Calu3 (cell line): ENCODE measurements around the gene TLE6. TPM values are rescaled to one million over a fixed set of nuclear protein-coding genes. Genes with fewer than 3 reads are reported as not detected.

Experiments used
- BruUV-seq: library from RNA; stranded (reverse); fragments of 400-500 nt; replicated peaks from 2 replicates; lab custom pipeline; 2021; lab: Mats Ljungman, UMichigan
- CTCF ChIA-PET: fragments of 300-600 bp; sonication (Branson Sonifier 250); formaldehyde crosslinking; loops from one replicate; lab custom pipeline; 2022; ENCODE audit warnings: antibody characterized with exemption; lab: Charles Lee
- DNase-seq: peaks from one replicate; pipeline ENCODE4 v3.0.0; 2022
- H3K27ac Mint-ChIP-seq: one replicate; pipeline ENCODE4 v1.8.0; 2022; ENCODE audit warnings: mixed read lengths; ENCODE audit not compliant: unreplicated experiment
- H3K27me3 Mint-ChIP-seq: one replicate; pipeline ENCODE4 v1.8.0; 2022; ENCODE audit warnings: mixed read lengths; ENCODE audit not compliant: unreplicated experiment
- H3K36me3 Mint-ChIP-seq: one replicate; pipeline ENCODE4 v1.8.0; 2022; ENCODE audit warnings: mild to moderate bottlenecking, moderate library complexity, mixed read lengths; ENCODE audit not compliant: insufficient read depth, unreplicated experiment
- H3K4me1 Mint-ChIP-seq: one replicate; pipeline ENCODE4 v1.8.0; 2022; ENCODE audit warnings: mild to moderate bottlenecking, low read depth, mixed read lengths; ENCODE audit not compliant: unreplicated experiment
- H3K4me3 Mint-ChIP-seq: one replicate; pipeline ENCODE4 v1.8.0; 2022; ENCODE audit warnings: mild to moderate bottlenecking, low read depth, moderate library complexity, mixed read lengths; ENCODE audit not compliant: unreplicated experiment
- H3K9me3 Mint-ChIP-seq: one replicate; pipeline ENCODE4 v1.8.0; 2022; ENCODE audit warnings: low read depth, mixed read lengths; ENCODE audit not compliant: unreplicated experiment
- CTCF ChIP-seq: fragments of 200-600 bp; IDR thresholded peaks from one replicate; pipeline ENCODE4 v1.8.0; 2022; ENCODE audit warnings: antibody characterized with exemption; ENCODE audit not compliant: unreplicated experiment
- intact Hi-C: fragments of 100-400 bp; cut with micrococcal nuclease; formaldehyde crosslinking; loops from one replicate; pipeline ENCODE4 v1.10.0; 2022; ENCODE audit not compliant: unreplicated experiment
- total RNA-seq: library from RNA; stranded (reverse); gene quantifications from 2 replicates; pipeline ENCODE4 v1.2.3, GENCODE V29; 2022

TLE6 gene
- total RNA-seq, 1 experiment from 2014 or later, result 2.1 TPM

GRCh38 chr19:2994588-2995131 is 17.3 kb downstream of the TLE6 start:
- CTCF ChIA-PET, result interaction anchor here (0.7 kb wide), 1 partner anchor 20 kb away, joined by 4 read pairs; no protein-coding TSS in a partner anchor
- H3K9me3 Mint-ChIP-seq, result no peaks in the 10 kb centered on the region
- no peaks in the 10 kb centered on the region for H3K4me1 Mint-ChIP-seq
- H3K36me3 Mint-ChIP-seq, result peaks cover 3% of the 10 kb centered on the region
- no TSS peak for BruUV-seq
- no peak for TF ChIP-seq CTCF
- H3K27ac Mint-ChIP-seq, result no peak overlapping the region
- H3K27me3 Mint-ChIP-seq, result peaks cover 16% of the 10 kb centered on the region
- DNase-seq, result no peak
- H3K4me3 Mint-ChIP-seq, result no peak overlapping the region
- intact Hi-C loops, result no loop called here

- Mint-ChIP-seq H3K9me3 (no peaks in the 10 kb centered on the region), H3K4me1 (no peaks in the 10 kb centered on the region), H3K27ac (no peak overlapping the region), H3K27me3 (peaks cover 16% of the 10 kb centered on the region), H3K4me3 (no peak overlapping the region), H3K36me3 (peaks cover 3% of the 10 kb centered on the region)
- no peak for TF ChIP-seq CTCF
- BruUV-seq, result no TSS peak
- intact Hi-C loops, result no loop called here
- CTCF ChIA-PET, result no interaction called here
- no peak for DNase-seq
Measured at GRCh38 chr19:2997720-2998119, 20.4 kb downstream of the TLE6 start.

- peaks cover 16% of the 10 kb centered on the region for H3K27me3 Mint-ChIP-seq
- intact Hi-C loops, result no loop called here
- H3K27ac Mint-ChIP-seq, result no peak overlapping the region
- no peaks in the 10 kb centered on the region for H3K9me3 Mint-ChIP-seq
- no TSS peak for BruUV-seq
- DNase-seq, result no peak
- CTCF ChIA-PET, result no interaction called here
- no peaks in the 10 kb centered on the region for H3K4me1 Mint-ChIP-seq
- no peak overlapping the region for H3K4me3 Mint-ChIP-seq
- H3K36me3 Mint-ChIP-seq, result peaks cover 3% of the 10 kb centered on the region
- no peak for TF ChIP-seq CTCF
Measured at GRCh38 chr19:2998642-2999041, 21.3 kb downstream of the TLE6 start.

- Mint-ChIP-seq H3K9me3 (no peaks in the 10 kb centered on the region), H3K4me1 (no peaks in the 10 kb centered on the region), H3K27ac (no peak overlapping the region), H3K4me3 (no peak overlapping the region), H3K36me3 (peaks cover 3% of the 10 kb centered on the region), H3K27me3 (peaks cover 10% of the 10 kb centered on the region)
- no TSS peak for BruUV-seq
- TF ChIP-seq CTCF, result no peak
- intact Hi-C loops, result no loop called here
- no peak for DNase-seq
- CTCF ChIA-PET, result no interaction called here
Measured at GRCh38 chr19:3001235-3001800, 24.0 kb downstream of the TLE6 start.
